Mesothelial cell of epicardium (in vitro differentiated cells): ENCODE data around the gene MKS1. TPM values are rescaled to one million over a fixed set of nuclear protein-coding genes. Genes with fewer than 3 reads are reported as not detected.

ENCODE experiments used
- DNase-seq, 2 experiments: peaks; one replicate each; pipeline ENCODE4 v3.0.0; 2021; ENCODE audit warnings: low spot score in 2 of 2; ENCODE audit not compliant: unreplicated experiment in 2 of 2
- H3K27ac Mint-ChIP-seq: 2 replicates; pipeline ENCODE4 v1.8.0; 2021; ENCODE audit warnings: mixed read lengths
- H3K27me3 Mint-ChIP-seq: 2 replicates; pipeline ENCODE4 v1.8.0; 2021; ENCODE audit warnings: low read depth, mixed read lengths
- H3K36me3 Mint-ChIP-seq: 2 replicates; pipeline ENCODE4 v1.8.0; 2021; ENCODE audit warnings: mixed read lengths
- H3K4me1 Mint-ChIP-seq: 2 replicates; pipeline ENCODE4 v1.8.0; 2021; ENCODE audit warnings: mixed read lengths
- H3K4me3 Mint-ChIP-seq: 2 replicates; pipeline ENCODE4 v1.8.0; 2021; ENCODE audit warnings: mild to moderate bottlenecking, moderate library complexity, mixed read lengths
- H3K9me3 Mint-ChIP-seq: 2 replicates; pipeline ENCODE4 v1.8.0; 2021; ENCODE audit warnings: mixed read lengths
- CTCF ChIP-seq: fragments of 200-600 bp; sonication (generic); IDR thresholded peaks from one replicate; pipeline ENCODE4 v1.5.0; 2021; ENCODE audit warnings: antibody characterized with exemption; ENCODE audit not compliant: unreplicated experiment
- total RNA-seq: library from RNA; stranded (reverse); gene quantifications from 3 replicates; pipeline ENCODE4 v1.2.1, GENCODE V29; 2021

Gene MKS1
- total RNA-seq, 1 donor from 2014 or later: 32.9 TPM

GRCh38 chr17:58156839-58157803 lies 61.9 kb downstream of the MKS1 start:
- Mint-ChIP-seq H3K27me3 (peaks cover 96% of the 10 kb centered on the region), H3K36me3 (no peaks in the 10 kb centered on the region), H3K4me1 (peaks cover 9% of the 10 kb centered on the region), H3K4me3 (peak overlapping the region; percentile 59), H3K9me3 (no peaks in the 10 kb centered on the region), H3K27ac (no peak overlapping the region)
- TF ChIP-seq CTCF: no peak
- DNase-seq: no peak

Other genes starting within 250 kb of the MKS1 start
- gene VEZF1, start 231.0 kb downstream of the MKS1 start, total RNA-seq: 80.6 to 84.9 TPM (median 82.5 TPM) in 3 replicates
- gene SRSF1, start 212.0 kb downstream of the MKS1 start, total RNA-seq: 258 to 267 TPM (median 264 TPM) in 3 replicates
- 43.3 to 44.3 TPM (median 43.5 TPM) in 3 replicates for gene DYNLL2, start 135.8 kb downstream of the MKS1 start, total RNA-seq
- not detected in 3 replicates for gene OR4D1, start 70.9 kb downstream of the MKS1 start, total RNA-seq
- not detected in 3 replicates for gene OR4D2, start 52.3 kb downstream of the MKS1 start, total RNA-seq
- gene EPX, start 26.5 kb downstream of the MKS1 start, total RNA-seq: not detected in 3 replicates
- gene LPO, start 19.3 kb upstream of the MKS1 start, total RNA-seq: 0.16 to 0.29 TPM (median 0.27 TPM) in 3 replicates
- not detected in 3 replicates for gene MPO, start 61.7 kb upstream of the MKS1 start, total RNA-seq
- gene TSPOAP1, start 109.5 kb upstream of the MKS1 start, total RNA-seq: 87.2 to 88.8 TPM (median 88.4 TPM) in 3 replicates
- gene SUPT4H1, start 132.9 kb upstream of the MKS1 start, total RNA-seq: 76.8 to 90.7 TPM (median 86.6 TPM) in 3 replicates
- 38.7 to 40.3 TPM (median 39.0 TPM) in 3 replicates for gene RNF43, start 198.3 kb upstream of the MKS1 start, total RNA-seq